H1 (cell line): Measurements from ENCODE around the gene SLC7A8.

Experiments used
- ATF2 ChIP-seq: IDR thresholded peaks from 2 replicates; pipeline ENCODE4 v1.6.1; 2012; ENCODE audit warnings: low read length, inconsistent platforms
- CBX5 ChIP-seq: fragments of 300-800, 300-1000 bp; sonication (generic); IDR thresholded peaks from 2 replicates; pipeline ENCODE4 v1.7.1; 2016; ENCODE audit warnings: antibody characterized with exemption, low read length, low read depth
- CTCF ChIP-seq, 3 experiments: IDR thresholded peaks; 1 replicate in 2 of 3; 2 replicates in 1 of 3; pipeline versions ENCODE4 v1.5.1 to v1.6.1; 2011; ENCODE audit warnings: low read length in 3 of 3, mild to moderate bottlenecking in 3 of 3, inconsistent platforms in 2 of 3, low read depth in 1 of 3, moderate library complexity in 1 of 3; ENCODE audit not compliant: insufficient read depth in 1 of 3; ENCODE audit errors: control extremely low read depth in 1 of 3
- EP300 ChIP-seq, 2 experiments: IDR thresholded peaks; 1 replicate in 1 of 2; 2 replicates in 1 of 2; pipeline ENCODE4 v1.6.1; 2011 to 2012; ENCODE audit warnings: low read depth in 2 of 2, low read length in 2 of 2, mild to moderate bottlenecking in 2 of 2, borderline replicate concordance in 1 of 2, inconsistent platforms in 1 of 2, moderate library complexity in 1 of 2
- EZH2 ChIP-seq: fragments of 200-600 bp; sonication (generic); IDR thresholded peaks from 2 replicates; pipeline ENCODE4 v1.7.1; 2012; ENCODE audit warnings: low read depth, mild to moderate bottlenecking, moderate library complexity, low read length, inconsistent platforms; ENCODE audit not compliant: severe bottlenecking
- HDAC2 ChIP-seq, 2 experiments: fragments of 300-600 bp in 1 of 2; sonication (generic) in 1 of 2; IDR thresholded peaks; 2 replicates each; pipeline ENCODE4 v1.6.1; 2011 to 2012; ENCODE audit warnings: low read depth in 2 of 2, low read length in 2 of 2, mild to moderate bottlenecking in 2 of 2, moderate library complexity in 2 of 2, borderline replicate concordance in 1 of 2, inconsistent platforms in 1 of 2
- JUND ChIP-seq: IDR thresholded peaks from 2 replicates; pipeline ENCODE4 v1.6.1; 2011; ENCODE audit warnings: mild to moderate bottlenecking, improper control_type of control experiment, low read length
- KDM1A ChIP-seq: fragments of 200-600, 300-600 bp; sonication (generic); IDR thresholded peaks from 2 replicates; pipeline ENCODE4 v1.7.1; 2016; ENCODE audit warnings: mild to moderate bottlenecking, low read length, borderline replicate concordance
- POLR2A ChIP-seq, 2 experiments: IDR thresholded peaks; 1 replicate in 1 of 2; 2 replicates in 1 of 2; pipeline ENCODE4 v1.6.1; 2011; ENCODE audit warnings: low read depth in 2 of 2, low read length in 2 of 2, mild to moderate bottlenecking in 2 of 2; ENCODE audit errors: control extremely low read depth in 1 of 2
- POLR2AphosphoS5 ChIP-seq: IDR thresholded peaks from 2 replicates; pipeline ENCODE4 v1.6.1; 2011; ENCODE audit warnings: low read depth, low read length
- RAD21 ChIP-seq, 2 experiments: IDR thresholded peaks in 1 of 2; conservative IDR thresholded peaks in 1 of 2; 2 replicates each; pipeline ENCODE4 v1.6.1; 2011; ENCODE audit warnings: low read depth in 2 of 2, low read length in 2 of 2, improper control_type of control experiment in 1 of 2, inconsistent platforms in 1 of 2, mild to moderate bottlenecking in 1 of 2, moderate library complexity in 1 of 2
- SP1 ChIP-seq: IDR thresholded peaks from 2 replicates; pipeline ENCODE4 v1.6.1; 2011; ENCODE audit warnings: low read depth, low read length
- USF2 ChIP-seq: IDR thresholded peaks from 2 replicates; pipeline ENCODE4 v1.6.1; 2011; ENCODE audit warnings: low read length, improper control_type of control experiment
- ZNF274 ChIP-seq: IDR thresholded peaks from 2 replicates; pipeline ENCODE4 v1.7.0; 2012; ENCODE audit warnings: low read length, borderline replicate concordance; ENCODE audit errors: extremely low read depth

- TF ChIP-seq EZH2 (no peak), JUND (no peak), ATF2 (no peak), CTCF (IDR thresholded peaks at IDR 0.05; ENCODE audit: control extremely low read depth in 1 of 3, insufficient read depth in 1 of 3, low read depth in 1 of 3, low read length in 3 of 3) (no peak), KDM1A (no peak), USF2 (no peak), ZNF274 (no peak), HDAC2 (IDR thresholded peaks at IDR 0.05; ENCODE audit: borderline replicate concordance in 1 of 2, low read depth in 2 of 2, low read length in 2 of 2) (no peak), POLR2AphosphoS5 (no peak), POLR2A (IDR thresholded peaks at IDR 0.05; ENCODE audit: control extremely low read depth in 1 of 2, low read depth in 2 of 2, low read length in 2 of 2) (no peak), EP300 (IDR thresholded peaks at IDR 0.05; ENCODE audit: borderline replicate concordance in 1 of 2, low read depth in 2 of 2, low read length in 2 of 2) (no peak), SP1 (no peak), RAD21 (IDR thresholded peaks at IDR 0.05 in 1 of 2, conservative IDR thresholded peaks at IDR 0.05 in 1 of 2; ENCODE audit: low read depth in 2 of 2, low read length in 2 of 2) (no peak), CBX5 (no peak)
Measured at GRCh38 chr14:23118506-23119362, 64.7 kb downstream of the SLC7A8 start, which contains the start of gene CEBPE.
